HEK293 (cell line): ENCODE measurements around the gene ZNF234.

Experiments used
- FEZF1 ChIP-seq: fragments of 450-650 bp; formaldehyde crosslinking; IDR thresholded peaks from 2 replicates; pipeline ENCODE4 v1.5.1; 2016; ENCODE audit warnings: missing biosample characterization, missing genetic modification characterization
- GLI4 ChIP-seq: fragments of 450-650 bp; formaldehyde crosslinking; IDR thresholded peaks from 2 replicates; pipeline ENCODE4 v1.5.1; 2016; ENCODE audit warnings: missing biosample characterization, missing genetic modification characterization
- KLF8 ChIP-seq: fragments of 450-650 bp; formaldehyde crosslinking; IDR thresholded peaks from 2 replicates; pipeline ENCODE4 v1.5.1; 2016; ENCODE audit warnings: missing biosample characterization, missing genetic modification characterization
- SALL2 ChIP-seq: fragments of 450-650 bp; formaldehyde crosslinking; IDR thresholded peaks from 2 replicates; pipeline ENCODE4 v1.5.0; 2017; ENCODE audit warnings: missing biosample characterization, mild to moderate bottlenecking, missing genetic modification characterization, borderline replicate concordance
- SCRT1 ChIP-seq: fragments of 450-650 bp; formaldehyde crosslinking; IDR thresholded peaks from 2 replicates; pipeline ENCODE4 v1.5.1; 2016; ENCODE audit warnings: missing biosample characterization, missing genetic modification characterization, borderline replicate concordance
- SETDB1 ChIP-seq: IDR thresholded peaks from one replicate; pipeline ENCODE4 v1.6.1; 2017; ENCODE audit warnings: mild to moderate bottlenecking, low read length, moderate library complexity, mixed read lengths; ENCODE audit not compliant: insufficient read length
- SP2 ChIP-seq: fragments of 450-650 bp; formaldehyde crosslinking; IDR thresholded peaks from 2 replicates; pipeline ENCODE4 v1.5.1; 2016; ENCODE audit warnings: missing biosample characterization, missing genetic modification characterization
- ZBTB48 ChIP-seq: fragments of 450-650 bp; formaldehyde crosslinking; IDR thresholded peaks from 2 replicates; pipeline ENCODE4 v1.5.1; 2016; ENCODE audit warnings: missing biosample characterization, missing genetic modification characterization
- ZEB2 ChIP-seq: fragments of 450-650 bp; formaldehyde crosslinking; IDR thresholded peaks from 2 replicates; pipeline ENCODE4 v1.5.1; 2016; ENCODE audit warnings: missing biosample characterization, missing genetic modification characterization
- ZIC2 ChIP-seq: fragments of 450-650 bp; formaldehyde crosslinking; IDR thresholded peaks from 2 replicates; pipeline ENCODE4 v1.5.1; 2016; ENCODE audit warnings: missing biosample characterization, missing genetic modification characterization
- ZNF146 ChIP-seq: fragments of 450-650 bp; formaldehyde crosslinking; IDR thresholded peaks from 2 replicates; pipeline ENCODE4 v1.5.1; 2016; ENCODE audit warnings: missing biosample characterization, missing genetic modification characterization
- ZNF214 ChIP-seq: fragments of 450-650 bp; formaldehyde crosslinking; IDR thresholded peaks from 2 replicates; pipeline ENCODE4 v1.5.1; 2017; ENCODE audit warnings: missing biosample characterization, mild to moderate bottlenecking, missing genetic modification characterization, borderline replicate concordance
- ZNF221 ChIP-seq: fragments of 450-650 bp; formaldehyde crosslinking; IDR thresholded peaks from 2 replicates; pipeline ENCODE4 v1.5.1; 2017; ENCODE audit warnings: missing biosample characterization, missing genetic modification characterization, borderline replicate concordance
- ZNF501 ChIP-seq: fragments of 450-650 bp; formaldehyde crosslinking; IDR thresholded peaks from 2 replicates; pipeline ENCODE4 v1.5.1; 2016; ENCODE audit warnings: missing biosample characterization, missing genetic modification characterization
- ZNF510 ChIP-seq: fragments of 450-650 bp; formaldehyde crosslinking; IDR thresholded peaks from 2 replicates; pipeline ENCODE4 v1.5.1; 2018; ENCODE audit warnings: mild to moderate bottlenecking, missing genetic modification characterization, missing biosample characterization; ENCODE audit not compliant: insufficient replicate concordance
- ZNF555 ChIP-seq: fragments of 450-650 bp; formaldehyde crosslinking; conservative IDR thresholded peaks from 2 replicates; pipeline ENCODE4 v1.5.1; 2017; ENCODE audit warnings: missing biosample characterization, mild to moderate bottlenecking, missing genetic modification characterization, inconsistent platforms
- ZNF610 ChIP-seq: fragments of 450-650 bp; formaldehyde crosslinking; IDR thresholded peaks from 2 replicates; pipeline ENCODE4 v1.5.1; 2016; ENCODE audit warnings: missing biosample characterization, missing genetic modification characterization, borderline replicate concordance
- ZNF626 ChIP-seq: fragments of 450-650 bp; sonication (Bioruptor Pico); formaldehyde crosslinking; IDR thresholded peaks from 2 replicates; pipeline ENCODE4 v1.5.1; 2018; ENCODE audit warnings: missing biosample characterization, missing genetic modification characterization, inconsistent platforms
- ZNF701 ChIP-seq: fragments of 450-650 bp; formaldehyde crosslinking; IDR thresholded peaks from 2 replicates; pipeline ENCODE4 v1.5.1; 2016; ENCODE audit warnings: missing biosample characterization, missing genetic modification characterization
- ZNF747 ChIP-seq: fragments of 450-650 bp; formaldehyde crosslinking; IDR thresholded peaks from 2 replicates; pipeline ENCODE4 v1.5.1; 2016; ENCODE audit warnings: missing biosample characterization, missing genetic modification characterization
- TF ChIP-seq, protein P1 (sequence below): fragments of 450-650 bp; formaldehyde crosslinking; IDR thresholded peaks from 2 replicates; pipeline ENCODE4 v1.5.1; 2016; ENCODE audit warnings: missing biosample characterization, missing genetic modification characterization, low read depth
- TF ChIP-seq, protein P2 (sequence below): fragments of 450-650 bp; formaldehyde crosslinking; IDR thresholded peaks from 2 replicates; pipeline ENCODE4 v1.5.1; 2016; ENCODE audit warnings: missing biosample characterization, missing genetic modification characterization, borderline replicate concordance
- TF ChIP-seq, protein P3 (sequence below): fragments of 450-650 bp; IDR thresholded peaks from 2 replicates; pipeline ENCODE4 v1.5.1; 2018; ENCODE audit warnings: missing biosample characterization, missing genetic modification characterization
- TF ChIP-seq, protein P4 (sequence below): fragments of 450-650 bp; formaldehyde crosslinking; IDR thresholded peaks from 2 replicates; pipeline ENCODE4 v1.5.1; 2016; ENCODE audit warnings: missing biosample characterization, missing genetic modification characterization, borderline replicate concordance
- TF ChIP-seq, protein P5 (sequence below): fragments of 450-650 bp; formaldehyde crosslinking; IDR thresholded peaks from 2 replicates; pipeline ENCODE4 v1.5.1; 2016; ENCODE audit warnings: missing biosample characterization, missing genetic modification characterization
- TF ChIP-seq, protein P6 (sequence below): fragments of 450-650 bp; formaldehyde crosslinking; IDR thresholded peaks from 2 replicates; pipeline ENCODE4 v1.5.1; 2016; ENCODE audit warnings: missing biosample characterization, missing genetic modification characterization, borderline replicate concordance

The ZNF234 gene

DNA sequence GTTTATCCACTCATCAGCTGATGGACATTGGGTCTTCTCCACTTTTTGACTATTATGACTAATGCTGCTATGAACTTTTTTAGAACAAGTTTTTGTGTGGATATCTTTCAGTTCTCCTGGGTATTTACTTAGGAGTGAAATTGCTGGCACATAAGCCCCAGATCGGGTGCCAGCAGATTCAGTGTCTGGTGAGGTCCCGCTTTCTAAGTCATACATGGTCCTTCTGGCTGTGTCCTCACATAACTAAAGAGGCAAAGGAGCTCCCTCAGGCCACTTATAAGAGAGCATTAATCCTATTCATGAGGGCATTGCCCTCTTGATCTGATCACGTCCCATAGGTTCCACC lies 22.9 kb downstream of the ZNF234 start (continued):
- no peak for TF ChIP-seq SETDB1
- TF ChIP-seq, protein P1, sequence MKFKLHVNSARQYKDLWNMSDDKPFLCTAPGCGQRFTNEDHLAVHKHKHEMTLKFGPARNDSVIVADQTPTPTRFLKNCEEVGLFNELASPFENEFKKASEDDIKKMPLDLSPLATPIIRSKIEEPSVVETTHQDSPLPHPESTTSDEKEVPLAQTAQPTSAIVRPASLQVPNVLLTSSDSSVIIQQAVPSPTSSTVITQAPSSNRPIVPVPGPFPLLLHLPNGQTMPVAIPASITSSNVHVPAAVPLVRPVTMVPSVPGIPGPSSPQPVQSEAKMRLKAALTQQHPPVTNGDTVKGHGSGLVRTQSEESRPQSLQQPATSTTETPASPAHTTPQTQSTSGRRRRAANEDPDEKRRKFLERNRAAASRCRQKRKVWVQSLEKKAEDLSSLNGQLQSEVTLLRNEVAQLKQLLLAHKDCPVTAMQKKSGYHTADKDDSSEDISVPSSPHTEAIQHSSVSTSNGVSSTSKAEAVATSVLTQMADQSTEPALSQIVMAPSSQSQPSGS (tag by site-specific recombination): no peak
- TF ChIP-seq FEZF1 (tag by site-specific recombination): no peak
- TF ChIP-seq KLF8: no peak
- no peak for TF ChIP-seq GLI4
- TF ChIP-seq, protein P2, sequence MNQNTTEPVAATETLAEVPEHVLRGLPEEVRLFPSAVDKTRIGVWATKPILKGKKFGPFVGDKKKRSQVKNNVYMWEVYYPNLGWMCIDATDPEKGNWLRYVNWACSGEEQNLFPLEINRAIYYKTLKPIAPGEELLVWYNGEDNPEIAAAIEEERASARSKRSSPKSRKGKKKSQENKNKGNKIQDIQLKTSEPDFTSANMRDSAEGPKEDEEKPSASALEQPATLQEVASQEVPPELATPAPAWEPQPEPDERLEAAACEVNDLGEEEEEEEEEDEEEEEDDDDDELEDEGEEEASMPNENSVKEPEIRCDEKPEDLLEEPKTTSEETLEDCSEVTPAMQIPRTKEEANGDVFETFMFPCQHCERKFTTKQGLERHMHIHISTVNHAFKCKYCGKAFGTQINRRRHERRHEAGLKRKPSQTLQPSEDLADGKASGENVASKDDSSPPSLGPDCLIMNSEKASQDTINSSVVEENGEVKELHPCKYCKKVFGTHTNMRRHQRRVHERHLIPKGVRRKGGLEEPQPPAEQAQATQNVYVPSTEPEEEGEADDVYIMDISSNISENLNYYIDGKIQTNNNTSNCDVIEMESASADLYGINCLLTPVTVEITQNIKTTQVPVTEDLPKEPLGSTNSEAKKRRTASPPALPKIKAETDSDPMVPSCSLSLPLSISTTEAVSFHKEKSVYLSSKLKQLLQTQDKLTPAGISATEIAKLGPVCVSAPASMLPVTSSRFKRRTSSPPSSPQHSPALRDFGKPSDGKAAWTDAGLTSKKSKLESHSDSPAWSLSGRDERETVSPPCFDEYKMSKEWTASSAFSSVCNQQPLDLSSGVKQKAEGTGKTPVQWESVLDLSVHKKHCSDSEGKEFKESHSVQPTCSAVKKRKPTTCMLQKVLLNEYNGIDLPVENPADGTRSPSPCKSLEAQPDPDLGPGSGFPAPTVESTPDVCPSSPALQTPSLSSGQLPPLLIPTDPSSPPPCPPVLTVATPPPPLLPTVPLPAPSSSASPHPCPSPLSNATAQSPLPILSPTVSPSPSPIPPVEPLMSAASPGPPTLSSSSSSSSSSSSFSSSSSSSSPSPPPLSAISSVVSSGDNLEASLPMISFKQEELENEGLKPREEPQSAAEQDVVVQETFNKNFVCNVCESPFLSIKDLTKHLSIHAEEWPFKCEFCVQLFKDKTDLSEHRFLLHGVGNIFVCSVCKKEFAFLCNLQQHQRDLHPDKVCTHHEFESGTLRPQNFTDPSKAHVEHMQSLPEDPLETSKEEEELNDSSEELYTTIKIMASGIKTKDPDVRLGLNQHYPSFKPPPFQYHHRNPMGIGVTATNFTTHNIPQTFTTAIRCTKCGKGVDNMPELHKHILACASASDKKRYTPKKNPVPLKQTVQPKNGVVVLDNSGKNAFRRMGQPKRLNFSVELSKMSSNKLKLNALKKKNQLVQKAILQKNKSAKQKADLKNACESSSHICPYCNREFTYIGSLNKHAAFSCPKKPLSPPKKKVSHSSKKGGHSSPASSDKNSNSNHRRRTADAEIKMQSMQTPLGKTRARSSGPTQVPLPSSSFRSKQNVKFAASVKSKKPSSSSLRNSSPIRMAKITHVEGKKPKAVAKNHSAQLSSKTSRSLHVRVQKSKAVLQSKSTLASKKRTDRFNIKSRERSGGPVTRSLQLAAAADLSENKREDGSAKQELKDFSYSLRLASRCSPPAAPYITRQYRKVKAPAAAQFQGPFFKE (tag by site-specific recombination): no peak
- TF ChIP-seq ZNF214 (tag by site-specific recombination): peak; percentile 49; the same call in 1 of the 2 replicates
- no peak for TF ChIP-seq ZNF555 (tag by site-specific recombination)
- TF ChIP-seq, protein P3, sequence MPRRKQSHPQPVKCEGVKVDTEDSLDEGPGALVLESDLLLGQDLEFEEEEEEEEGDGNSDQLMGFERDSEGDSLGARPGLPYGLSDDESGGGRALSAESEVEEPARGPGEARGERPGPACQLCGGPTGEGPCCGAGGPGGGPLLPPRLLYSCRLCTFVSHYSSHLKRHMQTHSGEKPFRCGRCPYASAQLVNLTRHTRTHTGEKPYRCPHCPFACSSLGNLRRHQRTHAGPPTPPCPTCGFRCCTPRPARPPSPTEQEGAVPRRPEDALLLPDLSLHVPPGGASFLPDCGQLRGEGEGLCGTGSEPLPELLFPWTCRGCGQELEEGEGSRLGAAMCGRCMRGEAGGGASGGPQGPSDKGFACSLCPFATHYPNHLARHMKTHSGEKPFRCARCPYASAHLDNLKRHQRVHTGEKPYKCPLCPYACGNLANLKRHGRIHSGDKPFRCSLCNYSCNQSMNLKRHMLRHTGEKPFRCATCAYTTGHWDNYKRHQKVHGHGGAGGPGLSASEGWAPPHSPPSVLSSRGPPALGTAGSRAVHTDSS (tag by site-specific recombination): peak; percentile 66; the same call in 1 of the 2 replicates
- no peak for TF ChIP-seq ZNF701 (tag by site-specific recombination)
- no peak for TF ChIP-seq ZNF221 (tag by site-specific recombination)
- no peak for TF ChIP-seq ZNF747 (tag by site-specific recombination)
- TF ChIP-seq, protein P4, sequence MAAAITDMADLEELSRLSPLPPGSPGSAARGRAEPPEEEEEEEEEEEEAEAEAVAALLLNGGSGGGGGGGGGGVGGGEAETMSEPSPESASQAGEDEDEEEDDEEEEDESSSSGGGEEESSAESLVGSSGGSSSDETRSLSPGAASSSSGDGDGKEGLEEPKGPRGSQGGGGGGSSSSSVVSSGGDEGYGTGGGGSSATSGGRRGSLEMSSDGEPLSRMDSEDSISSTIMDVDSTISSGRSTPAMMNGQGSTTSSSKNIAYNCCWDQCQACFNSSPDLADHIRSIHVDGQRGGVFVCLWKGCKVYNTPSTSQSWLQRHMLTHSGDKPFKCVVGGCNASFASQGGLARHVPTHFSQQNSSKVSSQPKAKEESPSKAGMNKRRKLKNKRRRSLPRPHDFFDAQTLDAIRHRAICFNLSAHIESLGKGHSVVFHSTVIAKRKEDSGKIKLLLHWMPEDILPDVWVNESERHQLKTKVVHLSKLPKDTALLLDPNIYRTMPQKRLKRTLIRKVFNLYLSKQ (tag by site-specific recombination): no peak
- peak; percentile 19; the same call in 1 of the 2 replicates for TF ChIP-seq ZNF626 (tag by site-specific recombination)
- TF ChIP-seq ZIC2 (tag by site-specific recombination): no peak
- TF ChIP-seq SCRT1 (tag by site-specific recombination): no peak
- no peak for TF ChIP-seq ZNF146 (tag by site-specific recombination)
- TF ChIP-seq ZNF501 (tag by site-specific recombination): no peak
- TF ChIP-seq SALL2 (tag by site-specific recombination): no peak
- TF ChIP-seq ZBTB48: no peak; the same call in 1 of the 2 replicates
- TF ChIP-seq ZNF510 (tag by site-specific recombination): peak; percentile 24
- TF ChIP-seq, protein P5, sequence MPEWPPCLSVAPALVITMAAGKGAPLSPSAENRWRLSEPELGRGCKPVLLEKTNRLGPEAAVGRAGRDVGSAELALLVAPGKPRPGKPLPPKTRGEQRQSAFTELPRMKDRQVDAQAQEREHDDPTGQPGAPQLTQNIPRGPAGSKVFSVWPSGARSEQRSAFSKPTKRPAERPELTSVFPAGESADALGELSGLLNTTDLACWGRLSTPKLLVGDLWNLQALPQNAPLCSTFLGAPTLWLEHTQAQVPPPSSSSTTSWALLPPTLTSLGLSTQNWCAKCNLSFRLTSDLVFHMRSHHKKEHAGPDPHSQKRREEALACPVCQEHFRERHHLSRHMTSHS (tag by site-specific recombination): no peak
- TF ChIP-seq ZEB2 (tag by site-specific recombination): no peak
- no peak for TF ChIP-seq ZNF610
- TF ChIP-seq, protein P6, sequence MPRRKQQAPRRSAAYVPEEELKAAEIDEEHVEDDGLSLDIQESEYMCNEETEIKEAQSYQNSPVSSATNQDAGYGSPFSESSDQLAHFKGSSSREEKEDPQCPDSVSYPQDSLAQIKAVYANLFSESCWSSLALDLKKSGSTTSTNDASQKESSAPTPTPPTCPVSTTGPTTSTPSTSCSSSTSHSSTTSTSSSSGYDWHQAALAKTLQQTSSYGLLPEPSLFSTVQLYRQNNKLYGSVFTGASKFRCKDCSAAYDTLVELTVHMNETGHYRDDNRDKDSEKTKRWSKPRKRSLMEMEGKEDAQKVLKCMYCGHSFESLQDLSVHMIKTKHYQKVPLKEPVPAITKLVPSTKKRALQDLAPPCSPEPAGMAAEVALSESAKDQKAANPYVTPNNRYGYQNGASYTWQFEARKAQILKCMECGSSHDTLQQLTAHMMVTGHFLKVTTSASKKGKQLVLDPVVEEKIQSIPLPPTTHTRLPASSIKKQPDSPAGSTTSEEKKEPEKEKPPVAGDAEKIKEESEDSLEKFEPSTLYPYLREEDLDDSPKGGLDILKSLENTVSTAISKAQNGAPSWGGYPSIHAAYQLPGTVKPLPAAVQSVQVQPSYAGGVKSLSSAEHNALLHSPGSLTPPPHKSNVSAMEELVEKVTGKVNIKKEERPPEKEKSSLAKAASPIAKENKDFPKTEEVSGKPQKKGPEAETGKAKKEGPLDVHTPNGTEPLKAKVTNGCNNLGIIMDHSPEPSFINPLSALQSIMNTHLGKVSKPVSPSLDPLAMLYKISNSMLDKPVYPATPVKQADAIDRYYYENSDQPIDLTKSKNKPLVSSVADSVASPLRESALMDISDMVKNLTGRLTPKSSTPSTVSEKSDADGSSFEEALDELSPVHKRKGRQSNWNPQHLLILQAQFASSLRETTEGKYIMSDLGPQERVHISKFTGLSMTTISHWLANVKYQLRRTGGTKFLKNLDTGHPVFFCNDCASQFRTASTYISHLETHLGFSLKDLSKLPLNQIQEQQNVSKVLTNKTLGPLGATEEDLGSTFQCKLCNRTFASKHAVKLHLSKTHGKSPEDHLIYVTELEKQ (tag by site-specific recombination): no peak
- TF ChIP-seq SP2 (tag by site-specific recombination): no peak
